CD4-positive, alpha-beta T cell treated with Interleukin-2 at 100 ng/mL for 4 hours (primary cell): ENCODE results near the gene TXNL4A.
A peak's percentile ranks its signal among the peaks of the same experiment; 100 is the strongest.
"Not testable (repeated sequence)": the region's sequence is repeated elsewhere in the genome, so short reads cannot be mapped to it uniquely, and the experiment has no call there.

Experiments used
- DNase-seq: peaks from one replicate; pipeline ENCODE4 v3.0.0-alpha.2; 2020; ENCODE audit warnings: low spot score

The TXNL4A gene

GRCh38 chr18:79988451-79989194 is at the start of gene TXNL4A:
Gene TXNL4A, minus strand, starts transcription at chr18:79988563. Its CDS starts 171 bp downstream, at chr18:79988392.
- peak; percentile 78 for DNase-seq

DNA sequence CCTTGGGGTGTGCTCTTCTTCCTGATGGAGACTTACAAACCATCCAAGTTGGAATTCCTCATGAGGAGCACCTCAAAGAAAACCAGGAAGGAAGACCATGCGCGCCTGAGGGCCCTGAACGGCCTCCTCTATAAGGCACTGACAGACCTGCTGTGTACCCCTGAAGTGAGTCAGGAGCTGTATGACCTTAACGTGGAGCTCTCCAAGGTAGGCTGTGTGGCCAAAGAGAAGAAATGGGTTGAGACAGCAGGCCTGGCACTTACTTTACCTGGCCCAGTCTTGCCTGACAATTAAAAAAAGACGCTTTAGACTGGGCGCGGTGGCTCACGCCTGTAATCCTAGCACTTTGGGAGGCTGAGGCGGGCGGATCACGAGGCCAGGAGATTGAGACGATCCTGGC is 48.9 kb upstream of the TXNL4A start:
- no peak for DNase-seq

GRCh38 chr18:80035997-80036396 is 47.6 kb upstream of the TXNL4A start:
- no peak for DNase-seq

DNA sequence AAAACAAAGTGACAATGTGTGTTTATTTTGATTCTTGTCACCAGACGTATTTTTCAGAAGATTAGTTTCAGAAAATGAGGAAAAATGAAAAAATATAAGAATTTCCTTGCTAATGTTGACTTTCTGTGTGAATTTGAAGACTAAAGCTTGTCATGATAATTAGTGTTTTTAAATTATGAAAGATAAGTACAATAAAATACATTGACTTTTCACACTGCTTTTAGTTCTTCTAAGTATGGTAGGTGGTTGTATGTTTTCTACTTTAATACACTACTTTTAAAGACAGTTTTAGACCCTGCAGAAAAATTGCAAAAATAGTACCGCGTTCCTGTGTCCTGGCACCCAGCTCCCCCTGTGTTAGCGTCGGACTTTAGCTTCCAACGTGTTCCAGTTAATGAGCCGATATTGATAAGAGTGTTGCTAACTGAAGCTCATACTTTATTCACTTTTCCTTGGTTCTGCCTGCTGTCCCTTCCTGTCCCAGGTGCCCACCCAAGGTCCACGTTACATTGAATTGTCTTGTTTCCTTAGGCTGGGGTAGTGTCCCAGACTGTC is 46.6 kb upstream of the TXNL4A start:
- no peak for DNase-seq

GRCh38 chr18:80034068-80034851 is 45.9 kb upstream of the TXNL4A start, which contains the start of gene RBFA:
Gene RBFA, plus strand, starts transcription at chr18:80034434. Its CDS starts 62 bp downstream, at chr18:80034496.
- peak; percentile 99 for DNase-seq

DNA sequence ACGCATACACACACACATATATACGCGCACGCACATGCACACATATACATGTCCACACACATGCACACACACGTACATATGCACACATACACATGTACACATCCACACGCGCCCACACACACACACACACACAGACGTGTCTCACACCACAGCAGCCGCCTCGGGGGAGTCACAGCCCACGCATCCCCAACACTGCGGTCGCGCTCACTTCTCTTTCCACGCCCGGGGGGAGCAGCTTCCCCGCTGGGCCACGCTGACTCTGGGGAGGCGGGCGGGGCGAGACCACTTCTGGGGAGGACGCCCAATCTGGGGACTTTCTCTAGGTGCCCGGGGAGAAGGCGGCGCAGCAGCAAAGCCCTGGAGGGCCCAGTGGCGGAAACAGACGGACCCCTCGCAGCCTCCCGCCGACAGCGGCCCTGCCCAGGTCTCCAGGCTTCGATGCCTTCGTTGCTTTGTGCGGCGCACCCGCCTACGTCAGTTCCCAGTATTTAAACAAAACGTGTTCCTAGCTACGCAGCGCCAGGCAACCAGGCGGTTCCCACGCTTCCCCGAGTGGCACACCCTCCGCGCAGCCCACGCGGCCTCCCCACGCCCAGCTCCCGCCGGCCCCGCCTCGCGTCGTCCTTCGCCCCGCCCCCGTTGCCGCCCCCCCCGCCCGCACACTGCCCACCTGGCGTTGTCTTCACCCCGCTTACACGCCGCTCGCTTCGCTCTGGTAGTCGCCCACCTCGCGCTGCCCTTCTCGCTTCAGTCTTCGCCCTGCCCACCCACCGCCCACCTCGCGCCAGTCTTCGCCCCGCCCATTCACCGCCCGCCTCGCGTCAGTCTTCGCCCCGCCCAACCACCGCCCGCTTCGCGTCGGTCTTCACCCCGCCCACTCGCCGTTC is 45.1 kb upstream of the TXNL4A start:
- no peak for DNase-seq

DNA sequence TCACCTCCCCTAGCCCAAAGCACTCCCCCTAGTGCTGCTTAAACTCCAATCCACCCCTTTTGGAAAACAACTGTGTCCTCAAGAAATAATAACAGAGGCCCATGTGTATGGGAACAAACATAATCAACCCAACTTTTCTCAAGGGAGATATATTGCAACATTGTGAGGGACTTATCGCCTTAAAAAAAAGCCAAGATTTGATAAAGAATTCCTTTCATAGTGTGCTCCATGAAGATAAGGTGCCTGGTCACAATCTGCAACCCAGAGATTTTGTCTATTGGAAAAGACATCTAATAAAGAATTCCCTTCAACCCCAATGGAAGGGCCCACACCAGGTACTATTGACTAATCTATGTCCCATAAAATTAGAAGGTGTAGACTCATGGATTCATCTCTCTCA is 41.3 kb upstream of the TXNL4A start:
- no peak for DNase-seq

- DNase-seq = not testable (repeated sequence)
These were observed 39.4 kb upstream of the TXNL4A start for GRCh38 chr18:80027719-80028118.

DNA sequence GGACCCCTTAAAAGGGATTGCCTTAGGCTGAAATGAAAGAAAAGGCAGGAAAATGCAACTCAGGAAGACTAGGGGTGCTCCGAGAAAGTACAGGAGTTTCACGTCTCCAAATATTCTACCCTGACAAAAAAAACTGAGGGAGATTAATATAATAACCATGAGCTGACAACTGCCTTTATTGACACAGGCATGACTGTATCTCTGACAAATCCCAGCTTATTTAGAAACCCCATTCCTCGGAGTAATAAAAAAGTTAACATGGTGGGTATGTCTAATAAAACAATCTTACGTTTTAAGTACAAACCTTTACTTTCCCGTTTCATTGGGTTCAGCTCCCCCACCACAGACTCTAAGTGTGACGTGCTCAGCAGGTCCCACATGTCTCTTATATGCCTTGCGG is 38.0 kb upstream of the TXNL4A start:
- no peak for DNase-seq

DNA sequence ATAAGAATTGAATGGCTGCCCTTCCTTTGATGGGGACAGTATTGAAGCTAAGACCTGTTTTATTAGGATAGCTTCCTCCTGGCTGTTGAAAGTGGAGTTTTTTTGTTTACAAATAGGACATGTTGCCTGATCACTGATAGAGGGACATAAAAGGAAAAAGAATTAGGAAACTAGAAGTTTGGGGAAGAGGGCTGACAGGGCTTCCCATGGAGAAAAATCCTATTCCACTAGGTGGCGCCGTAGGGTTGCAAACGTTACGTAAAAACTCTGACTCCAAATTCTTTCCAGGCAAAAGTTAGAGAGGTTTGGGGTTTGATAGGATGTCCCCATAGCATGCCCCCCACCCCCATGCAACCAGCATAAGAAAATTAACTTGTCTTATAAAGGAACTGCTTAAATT is 34.8 kb upstream of the TXNL4A start:
- no peak for DNase-seq

- DNase-seq = peak; percentile 1
These were observed 34.2 kb upstream of the TXNL4A start for GRCh38 chr18:80022613-80023012.

GRCh38 chr18:80012714-80013113 is 24.4 kb upstream of the TXNL4A start:
- no peak for DNase-seq

DNA sequence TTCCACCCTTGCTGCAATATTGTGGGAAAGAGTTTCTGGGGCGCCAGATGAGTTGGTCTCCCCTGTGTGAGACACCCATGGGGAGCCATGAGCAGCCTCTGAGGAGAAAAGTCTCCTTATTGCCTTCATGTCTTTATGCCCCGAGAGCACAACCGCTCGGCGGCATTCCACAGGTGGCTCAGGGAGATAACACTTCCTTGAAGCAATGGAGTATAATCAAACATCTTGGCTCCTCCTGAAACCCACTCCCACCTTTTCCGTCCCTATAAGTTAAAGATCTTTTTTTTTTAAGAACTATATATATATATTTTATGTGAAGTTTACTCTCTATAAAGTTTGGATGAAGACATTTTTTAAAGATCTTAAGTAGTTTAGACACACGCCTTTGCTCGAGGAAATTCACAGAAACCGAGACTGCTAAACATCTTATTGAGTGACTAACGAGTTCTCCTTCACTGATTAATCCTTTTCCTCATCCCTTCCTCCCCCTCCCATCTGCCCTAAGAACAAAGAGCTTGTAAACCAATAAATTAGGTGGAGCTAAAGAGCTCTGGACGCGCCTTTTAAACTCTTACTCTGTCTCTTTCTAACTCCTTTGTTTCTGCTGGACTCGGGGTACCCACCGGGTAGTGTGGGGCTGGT is 23.3 kb upstream of the TXNL4A start:
- DNase-seq = not testable (repeated sequence)

- DNase-seq = no peak
These were observed 22.2 kb upstream of the TXNL4A start for GRCh38 chr18:80010551-80010906.

DNA sequence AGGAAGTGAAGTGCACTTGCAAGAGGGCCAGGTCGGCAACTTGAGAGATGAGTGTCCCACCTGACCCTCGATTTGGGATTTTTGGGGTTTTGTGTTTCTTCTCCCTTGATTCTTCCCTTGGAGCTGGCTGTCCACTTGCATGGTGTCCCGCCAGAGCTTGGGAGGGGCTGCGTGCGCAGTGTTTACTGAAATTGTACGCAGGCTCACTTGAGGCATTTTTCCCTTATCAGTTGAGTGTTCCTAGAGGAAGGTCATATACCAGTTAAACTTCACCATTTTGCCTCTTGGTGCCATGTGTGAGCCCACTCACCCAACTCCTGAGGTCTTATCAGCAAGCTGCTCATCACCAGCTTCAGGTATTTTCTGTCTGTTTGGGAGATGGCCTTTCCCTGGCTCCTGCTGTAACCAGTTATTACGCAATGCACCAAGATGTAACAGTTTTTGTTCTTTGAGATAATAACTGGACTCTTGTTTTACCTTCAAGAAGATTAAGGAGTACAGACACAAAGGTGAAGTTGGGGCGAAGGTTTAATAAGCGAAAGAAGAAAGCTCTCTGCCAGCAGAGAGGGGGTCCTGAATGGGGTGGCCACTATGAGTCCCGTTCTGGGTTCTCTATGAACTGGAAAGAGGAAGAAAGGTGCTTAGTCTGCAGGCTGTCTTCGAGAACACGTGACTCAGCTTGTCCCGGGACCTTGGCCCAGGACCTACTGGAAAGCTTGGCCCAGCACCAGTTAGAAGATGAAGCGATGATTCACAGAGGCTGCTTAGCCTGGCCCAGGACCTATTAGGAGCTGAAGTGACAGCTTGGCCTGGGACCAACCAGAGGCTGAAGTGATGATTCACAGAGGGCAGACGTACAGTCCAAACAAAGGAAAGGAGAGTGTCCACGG is 21.5 kb upstream of the TXNL4A start:
- no peak for DNase-seq

GRCh38 chr18:80006724-80007123 is 18.4 kb upstream of the TXNL4A start:
- no peak for DNase-seq

GRCh38 chr18:80004600-80005342 is 16.4 kb upstream of the TXNL4A start:
- no peak for DNase-seq

GRCh38 chr18:80002468-80002867 is 14.1 kb upstream of the TXNL4A start:
- DNase-seq = no peak

- no peak for DNase-seq
These were observed 12.5 kb upstream of the TXNL4A start for GRCh38 chr18:80000877-80001276.

GRCh38 chr18:79999701-80000100 is 11.3 kb upstream of the TXNL4A start:
- DNase-seq = not testable (repeated sequence)
